ENCODE data around the gene ZSCAN22. TPM values are rescaled to one million over a fixed set of nuclear protein-coding genes. Genes with fewer than 3 reads are reported as not detected.

Gene ZSCAN22
- total and polyA plus RNA-seq, 2 of the 13 experiments (the other 11 are each of a cell fraction or from before 2014, with no cell fraction given) = 2.5 to 3.5 TPM

DNA sequence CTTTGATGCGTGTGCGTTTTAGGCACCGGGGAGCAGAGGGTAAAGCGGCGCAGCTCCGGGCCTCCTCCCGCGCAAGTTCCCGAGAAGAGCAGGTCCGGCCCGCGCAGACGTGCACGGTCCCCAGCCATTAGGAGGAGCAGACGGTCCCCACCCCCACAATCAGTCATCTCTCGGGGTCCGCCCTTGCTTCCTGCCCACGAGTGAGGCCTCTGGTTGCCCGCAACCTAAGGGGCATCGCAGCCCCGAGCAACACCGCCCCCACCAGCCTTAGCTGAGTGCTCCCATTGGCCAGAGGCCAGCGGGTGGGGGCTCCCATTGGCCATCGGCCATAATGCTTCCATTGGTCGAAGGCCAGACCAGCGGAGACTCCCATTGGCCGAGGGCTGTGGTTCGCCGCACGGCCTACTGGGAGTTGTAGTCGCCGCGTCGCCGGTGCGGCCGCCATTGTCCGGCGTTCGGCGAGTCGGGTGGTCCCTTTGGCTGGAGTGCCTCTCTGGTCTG lies 48.2 kb upstream of the ZSCAN22 start, which contains the start of gene ZNF8 (continued):
- peak; percentile 9 for TF ChIP-seq PRPF4 (IDR thresholded peaks at IDR 0.05; ENCODE audit: low read depth, low read length, poor library complexity, severe bottlenecking)
- TF ChIP-seq, protein P1, sequence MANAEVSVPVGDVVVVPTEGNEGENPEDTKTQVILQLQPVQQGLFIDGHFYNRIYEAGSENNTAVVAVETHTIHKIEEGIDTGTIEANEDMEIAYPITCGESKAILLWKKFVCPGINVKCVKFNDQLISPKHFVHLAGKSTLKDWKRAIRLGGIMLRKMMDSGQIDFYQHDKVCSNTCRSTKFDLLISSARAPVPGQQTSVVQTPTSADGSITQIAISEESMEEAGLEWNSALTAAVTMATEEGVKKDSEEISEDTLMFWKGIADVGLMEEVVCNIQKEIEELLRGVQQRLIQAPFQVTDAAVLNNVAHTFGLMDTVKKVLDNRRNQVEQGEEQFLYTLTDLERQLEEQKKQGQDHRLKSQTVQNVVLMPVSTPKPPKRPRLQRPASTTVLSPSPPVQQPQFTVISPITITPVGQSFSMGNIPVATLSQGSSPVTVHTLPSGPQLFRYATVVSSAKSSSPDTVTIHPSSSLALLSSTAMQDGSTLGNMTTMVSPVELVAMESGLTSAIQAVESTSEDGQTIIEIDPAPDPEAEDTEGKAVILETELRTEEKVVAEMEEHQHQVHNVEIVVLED (CRISPR knock-in tag; IDR thresholded peaks at IDR 0.05; ENCODE audit: borderline replicate concordance) = peak; percentile 53; the same call in 1 of the 2 replicates
- no peak for TF ChIP-seq ZNF460 (CRISPR knock-in tag; IDR thresholded peaks at IDR 0.05; ENCODE audit: borderline replicate concordance)
- peak; percentile 31; the same call in 1 of the 2 replicates for TF ChIP-seq MIER3 (CRISPR knock-in tag; IDR thresholded peaks at IDR 0.05; ENCODE audit: borderline replicate concordance)
- TF ChIP-seq JUNB (CRISPR knock-in tag; IDR thresholded peaks at IDR 0.05; ENCODE audit: borderline replicate concordance) = no peak
- no peak for TF ChIP-seq LRRFIP1 (CRISPR knock-in tag; conservative IDR thresholded peaks at IDR 0.05)
- peak; percentile 55 for TF ChIP-seq ARID5B (CRISPR knock-in tag; IDR thresholded peaks at IDR 0.05)
- no peak; the same call in 1 of the 2 replicates for TF ChIP-seq ZNF775 (CRISPR knock-in tag; IDR thresholded peaks at IDR 0.05; ENCODE audit: borderline replicate concordance)
- peak; percentile 89; the same call in 1 of the 2 replicates for TF ChIP-seq ZNF713 (CRISPR knock-in tag; IDR thresholded peaks at IDR 0.05)
- TF ChIP-seq GZF1 (CRISPR knock-in tag; IDR thresholded peaks at IDR 0.05) = peak; percentile 42
- TF ChIP-seq, protein P2, sequence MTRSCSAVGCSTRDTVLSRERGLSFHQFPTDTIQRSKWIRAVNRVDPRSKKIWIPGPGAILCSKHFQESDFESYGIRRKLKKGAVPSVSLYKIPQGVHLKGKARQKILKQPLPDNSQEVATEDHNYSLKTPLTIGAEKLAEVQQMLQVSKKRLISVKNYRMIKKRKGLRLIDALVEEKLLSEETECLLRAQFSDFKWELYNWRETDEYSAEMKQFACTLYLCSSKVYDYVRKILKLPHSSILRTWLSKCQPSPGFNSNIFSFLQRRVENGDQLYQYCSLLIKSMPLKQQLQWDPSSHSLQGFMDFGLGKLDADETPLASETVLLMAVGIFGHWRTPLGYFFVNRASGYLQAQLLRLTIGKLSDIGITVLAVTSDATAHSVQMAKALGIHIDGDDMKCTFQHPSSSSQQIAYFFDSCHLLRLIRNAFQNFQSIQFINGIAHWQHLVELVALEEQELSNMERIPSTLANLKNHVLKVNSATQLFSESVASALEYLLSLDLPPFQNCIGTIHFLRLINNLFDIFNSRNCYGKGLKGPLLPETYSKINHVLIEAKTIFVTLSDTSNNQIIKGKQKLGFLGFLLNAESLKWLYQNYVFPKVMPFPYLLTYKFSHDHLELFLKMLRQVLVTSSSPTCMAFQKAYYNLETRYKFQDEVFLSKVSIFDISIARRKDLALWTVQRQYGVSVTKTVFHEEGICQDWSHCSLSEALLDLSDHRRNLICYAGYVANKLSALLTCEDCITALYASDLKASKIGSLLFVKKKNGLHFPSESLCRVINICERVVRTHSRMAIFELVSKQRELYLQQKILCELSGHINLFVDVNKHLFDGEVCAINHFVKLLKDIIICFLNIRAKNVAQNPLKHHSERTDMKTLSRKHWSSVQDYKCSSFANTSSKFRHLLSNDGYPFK (CRISPR knock-in tag; IDR thresholded peaks at IDR 0.05; ENCODE audit: borderline replicate concordance) = peak; percentile 69; the same call in 1 of the 2 replicates
- peak; percentile 43; the same call in 1 of the 2 replicates for TF ChIP-seq ZNF772 (CRISPR knock-in tag; IDR thresholded peaks at IDR 0.05)
- TF ChIP-seq SNAPC5 (CRISPR knock-in tag; IDR thresholded peaks at IDR 0.05; ENCODE audit: borderline replicate concordance) = no peak
- TF ChIP-seq CREB1 (IDR thresholded peaks at IDR 0.05) = peak; percentile 77
- peak; percentile 81 for TF ChIP-seq CREB1 (CRISPR knock-in tag; IDR thresholded peaks at IDR 0.05)
- no peak for TF ChIP-seq ZNF33B (CRISPR knock-in tag; IDR thresholded peaks at IDR 0.05)
- TF ChIP-seq SUZ12 (IDR thresholded peaks at IDR 0.05; ENCODE audit: low read depth, low read length) = peak; percentile 55; the same call in 1 of the 2 replicates
- no peak for TF ChIP-seq FOXA1 (IDR thresholded peaks at IDR 0.05)
- no peak for TF ChIP-seq FOXA1 (CRISPR knock-in tag; IDR thresholded peaks at IDR 0.05)
